ENCODE results near the gene TFF3. TPM values are rescaled to one million over a fixed set of nuclear protein-coding genes. Genes with fewer than 3 reads are reported as not detected.

Gene TFF3
- total and polyA plus RNA-seq, 2 of the 13 experiments (the other 11 are each of a cell fraction or from before 2014, with no cell fraction given) = 14.2 to 26.9 TPM

DNA sequence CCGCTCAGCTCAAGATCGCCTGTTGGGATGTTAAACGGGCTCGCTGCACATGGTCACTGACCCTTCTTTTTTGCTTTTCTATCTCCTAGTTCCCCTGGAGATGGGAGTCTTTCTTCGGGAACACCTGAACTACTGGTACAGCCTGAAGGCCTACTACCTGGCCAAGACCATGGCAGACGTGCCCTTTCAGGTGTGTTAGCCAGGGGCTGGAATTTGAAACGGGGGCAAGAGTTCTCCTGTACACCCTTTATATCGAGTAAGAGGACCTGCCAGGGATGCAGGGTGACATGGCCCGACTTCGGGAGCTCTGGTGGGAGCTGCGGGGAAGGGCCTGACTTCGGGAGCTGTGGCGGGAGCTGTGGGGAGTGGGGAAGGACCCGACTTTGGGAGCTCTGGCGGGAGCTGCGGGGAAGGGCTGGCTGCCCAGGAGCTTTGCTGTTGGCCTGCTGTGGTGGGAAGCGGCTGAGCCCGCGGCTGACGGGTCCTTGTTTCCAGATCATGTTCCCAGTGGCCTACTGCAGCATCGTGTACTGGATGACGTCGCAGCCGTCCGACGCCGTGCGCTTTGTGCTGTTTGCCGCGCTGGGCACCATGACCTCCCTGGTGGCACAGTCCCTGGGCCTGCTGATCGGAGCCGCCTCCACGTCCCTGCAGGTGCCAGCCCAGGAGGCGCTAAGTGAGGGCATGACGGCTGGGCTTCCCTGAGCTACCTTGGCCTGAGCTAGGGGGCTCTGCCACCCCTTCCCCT, 24.0 kb downstream of the TFF3 start (continued):
- TF ChIP-seq ELF4 (CRISPR knock-in tag; IDR thresholded peaks at IDR 0.05; ENCODE audit: borderline replicate concordance) (no peak), CREB1 (IDR thresholded peaks at IDR 0.05) (0 out of 2 replicates have a peak, but pooled peaks have one; percentile 8), CREB1 (CRISPR knock-in tag; IDR thresholded peaks at IDR 0.05) (no peak), HNF1A (IDR thresholded peaks at IDR 0.05; ENCODE audit: low read depth) (no peak), HNF1A (CRISPR knock-in tag; IDR thresholded peaks at IDR 0.05; ENCODE audit: borderline replicate concordance) (no peak), ZNF33A (CRISPR knock-in tag; IDR thresholded peaks at IDR 0.05; ENCODE audit: borderline replicate concordance) (no peak), PHF20 (CRISPR knock-in tag; IDR thresholded peaks at IDR 0.05) (no peak)

GRCh38 chr21:42290505-42290904, 24.7 kb downstream of the TFF3 start:
- Histone ChIP-seq H3K9me3 (ENCODE audit: low read length) (no peaks in the 10 kb centered on the region), H3K4me2 (ENCODE audit: low read depth, low read length) (no peak overlapping the region), H3K27ac (ENCODE audit: extremely low read length, insufficient read depth, low read length) (no peak overlapping the region), H3K4me3 (replicated peaks in 1 of 3; ENCODE audit: insufficient read depth in 1 of 3, low read depth in 2 of 3, low read length in 3 of 3) (no peak overlapping the region), H3K36me3 (replicated peaks in 1 of 2; ENCODE audit: control insufficient read depth in 1 of 2, insufficient read depth in 2 of 2, low read length in 2 of 2) (no peaks in the 10 kb centered on the region), H3K9ac (ENCODE audit: insufficient read depth, low read depth, low read length) (no peak overlapping the region), H3K27me3 (ENCODE audit: control insufficient read depth in 1 of 2, insufficient read depth in 2 of 2, low read length in 2 of 2) (peaks cover 0 to 34% of the 10 kb centered on the region in 2 experiments; a peak in 4 of 5 replicates), H3K4me1 (ENCODE audit: insufficient read depth, low read length) (no peaks in the 10 kb centered on the region), H4K20me1 (ENCODE audit: insufficient read depth, low read length) (no peaks in the 10 kb centered on the region; the same call in 1 of the 2 replicates), H2AFZ (ENCODE audit: low read length) (no peak overlapping the region), H3K79me2 (ENCODE audit: insufficient read depth, low read length) (no peaks in the 10 kb centered on the region)
- TF ChIP-seq, protein P1, sequence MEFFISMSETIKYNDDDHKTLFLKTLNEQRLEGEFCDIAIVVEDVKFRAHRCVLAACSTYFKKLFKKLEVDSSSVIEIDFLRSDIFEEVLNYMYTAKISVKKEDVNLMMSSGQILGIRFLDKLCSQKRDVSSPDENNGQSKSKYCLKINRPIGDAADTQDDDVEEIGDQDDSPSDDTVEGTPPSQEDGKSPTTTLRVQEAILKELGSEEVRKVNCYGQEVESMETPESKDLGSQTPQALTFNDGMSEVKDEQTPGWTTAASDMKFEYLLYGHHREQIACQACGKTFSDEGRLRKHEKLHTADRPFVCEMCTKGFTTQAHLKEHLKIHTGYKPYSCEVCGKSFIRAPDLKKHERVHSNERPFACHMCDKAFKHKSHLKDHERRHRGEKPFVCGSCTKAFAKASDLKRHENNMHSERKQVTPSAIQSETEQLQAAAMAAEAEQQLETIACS (CRISPR knock-in tag; IDR thresholded peaks at IDR 0.05) = no peak
- TF ChIP-seq SP4 (CRISPR knock-in tag; IDR thresholded peaks at IDR 0.05) (no peak), HNRNPL (IDR thresholded peaks at IDR 0.05; ENCODE audit: low read depth, low read length) (no peak)
- ChIA-PET POLR2A (no interaction called here), CTCF (ENCODE audit: low intra/inter-chr PET ratio, low total read pairs) (no interaction called here)
- no peak for FAIRE-seq
- ATAC-seq = no peak
- BruUV-seq (replicated peaks) = no TSS peak
- in situ Hi-C loops (cut with HindIII; ENCODE audit: extremely low pct_ligation_motif_present, low pct_unique_long_range_greater_than_20kb) = no loop called here
- intact Hi-C loops (cut with micrococcal nuclease; ENCODE audit: unreplicated experiment) = no loop called here
- no peak for DNase-seq (ENCODE audit: low spot score)
- WGBS (ENCODE audit: low lambda C conversion rate) = 10% methylated on average over 3 of the region's 3 CpGs
